Measurements from ENCODE around the gene MAPK10.

MAPK10 gene

GRCh38 chr4:86100539-86101215 lies 259.2 kb downstream of the MAPK10 start:
- DNase-seq: no peak

DNA sequence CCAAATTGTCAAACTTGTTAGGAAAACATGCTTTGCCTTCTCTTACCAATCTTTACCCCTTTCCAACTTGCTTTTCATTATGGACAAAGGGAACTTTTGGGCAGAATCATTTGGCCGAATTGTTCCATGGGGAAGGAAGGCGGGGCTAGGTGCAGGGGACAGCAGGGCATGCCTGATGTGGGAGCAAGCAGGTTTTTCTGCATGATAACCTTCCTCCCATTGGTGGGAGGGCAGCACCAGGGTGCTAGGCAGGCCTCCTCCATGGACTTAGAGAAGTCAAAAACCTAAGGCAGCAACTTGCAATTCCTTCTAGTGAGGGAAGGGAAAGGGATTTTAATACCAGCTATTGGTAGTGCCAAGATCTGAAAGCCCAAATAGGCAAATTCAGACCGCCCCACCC lies 260.5 kb downstream of the MAPK10 start:
- DNase-seq: no peak

DNA sequence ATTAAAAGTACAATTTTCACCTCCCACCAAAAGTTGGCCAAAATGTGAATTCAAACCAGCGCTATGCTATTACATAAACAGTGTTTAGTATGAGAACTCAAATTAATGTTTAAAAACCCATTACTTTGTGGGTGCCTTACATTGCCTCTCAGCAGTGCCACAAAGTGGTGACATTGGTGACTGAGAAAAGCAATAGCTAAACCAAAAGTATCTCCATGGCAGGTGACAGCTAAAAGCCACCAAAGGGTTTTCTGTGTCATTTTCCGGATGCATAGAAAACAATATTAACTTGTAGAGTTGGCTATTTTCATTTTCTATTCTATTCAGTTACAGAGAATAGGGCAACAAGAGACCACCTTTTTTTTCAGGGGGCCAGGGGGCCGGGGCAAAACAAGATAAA lies 261.2 kb downstream of the MAPK10 start:
- DNase-seq: no peak

GRCh38 chr4:86096373-86096772 lies 263.5 kb downstream of the MAPK10 start:
- no peak for DNase-seq

DNA sequence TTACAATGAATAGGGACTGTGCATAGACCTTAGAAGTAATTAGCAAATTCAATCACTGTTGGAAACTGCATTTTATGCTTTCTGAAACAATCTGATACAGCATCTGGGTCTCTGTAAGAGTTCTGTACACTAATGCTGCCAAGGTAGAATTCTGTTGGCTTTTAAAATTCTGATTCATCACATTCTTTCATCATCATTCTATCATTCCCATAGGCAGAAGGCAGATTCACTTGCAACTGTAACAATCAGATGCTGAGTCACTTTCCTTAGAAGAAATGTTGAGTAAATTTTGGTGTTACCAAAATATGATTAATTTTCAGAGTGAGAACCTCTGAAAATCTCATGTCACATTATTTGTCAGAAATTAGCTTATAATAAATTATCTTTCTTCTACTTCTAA lies 267.2 kb downstream of the MAPK10 start:
- no peak for DNase-seq

DNA sequence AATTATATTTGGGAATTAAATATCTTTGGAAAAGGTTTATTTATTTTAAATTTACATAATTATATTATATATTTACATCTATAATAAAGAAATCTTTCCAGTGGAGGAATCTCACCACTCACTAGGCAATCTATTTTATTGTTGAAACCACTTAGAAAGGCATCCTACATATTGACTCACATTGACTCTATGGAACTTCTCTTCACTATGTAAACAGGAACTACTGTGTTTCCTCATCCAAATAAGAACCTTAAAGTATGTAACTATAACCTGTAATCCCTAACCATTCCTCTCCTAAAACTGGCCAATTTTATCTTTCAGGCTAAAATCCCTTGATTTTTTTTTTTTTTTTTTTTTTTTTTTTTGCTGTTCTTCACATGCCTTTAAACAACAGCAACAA lies 268.7 kb downstream of the MAPK10 start:
- DNase-seq: no peak

DNA sequence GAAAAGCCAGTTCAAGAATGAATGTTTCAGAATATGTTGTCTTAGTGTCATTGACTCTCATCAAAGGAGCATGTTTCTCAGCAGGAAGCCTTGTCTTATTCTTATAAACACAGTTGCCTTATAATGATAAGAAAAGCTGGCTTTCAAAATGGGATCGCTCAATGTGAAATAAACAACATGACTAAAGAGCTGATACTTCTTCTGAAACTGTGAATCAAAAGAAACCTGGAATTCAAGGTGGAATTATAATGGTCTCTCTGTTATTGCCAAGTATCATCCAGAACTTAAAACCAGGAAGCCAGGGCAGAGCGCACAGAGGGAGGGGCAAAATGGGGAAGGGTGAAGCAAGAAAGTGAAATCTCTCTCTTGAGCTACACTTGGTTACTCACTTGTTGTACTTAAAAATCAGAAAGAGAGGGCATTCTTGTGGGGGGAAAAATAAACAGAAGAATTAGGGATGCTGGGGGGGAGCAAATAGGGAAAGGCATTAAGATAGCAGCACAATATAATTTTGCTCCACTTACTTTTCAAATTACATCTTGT lies 270.0 kb downstream of the MAPK10 start:
- DNase-seq: no peak

- DNase-seq: no peak
These were observed 270.8 kb downstream of the MAPK10 start for GRCh38 chr4:86089053-86089452.

GRCh38 chr4:86075796-86076195 lies 284.1 kb downstream of the MAPK10 start:
- peak; percentile 43 for DNase-seq

- no peak for DNase-seq
These were observed 299.5 kb downstream of the MAPK10 start for GRCh38 chr4:86060341-86060740.

- DNase-seq: no peak
These were observed 301.2 kb downstream of the MAPK10 start for GRCh38 chr4:86058621-86059020.

GRCh38 chr4:86055898-86056297 lies 304.0 kb downstream of the MAPK10 start:
- no peak for DNase-seq

DNA sequence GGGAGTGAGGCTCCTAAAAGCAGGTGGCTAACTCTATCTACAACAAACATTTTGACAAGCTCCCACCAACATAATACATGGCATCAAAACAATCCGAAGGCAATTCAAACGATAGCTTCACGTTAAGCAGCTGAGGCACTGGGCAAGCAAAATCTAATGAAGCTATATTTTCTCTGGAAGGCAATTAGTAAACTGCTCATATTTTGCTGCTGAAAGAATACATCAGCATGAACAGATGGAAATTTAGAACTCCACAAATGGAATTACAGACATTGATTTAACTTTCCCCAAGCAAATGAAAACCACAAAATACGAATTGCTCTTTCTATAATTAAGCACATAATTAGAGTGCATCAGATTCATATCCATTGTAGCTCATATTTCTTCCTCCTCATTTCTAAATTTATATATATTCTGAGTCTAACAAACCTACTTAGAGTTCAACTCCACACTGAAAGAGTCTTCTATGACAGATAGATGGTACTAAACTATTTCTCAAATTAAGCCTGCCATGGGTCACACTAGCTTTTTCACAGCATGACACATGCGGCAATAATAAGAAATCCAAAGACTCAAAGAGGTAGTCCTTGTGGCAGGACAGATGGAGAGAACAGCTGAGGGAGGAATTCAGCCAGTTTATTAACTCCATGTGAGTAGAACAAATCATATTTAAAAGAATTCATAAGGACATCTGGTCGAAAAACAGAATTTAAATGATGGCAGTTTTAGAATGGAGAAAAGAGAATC lies 305.4 kb downstream of the MAPK10 start:
- peak; percentile 54 for DNase-seq

- DNase-seq: no peak
These were observed 309.4 kb downstream of the MAPK10 start for GRCh38 chr4:86050496-86050895.

- DNase-seq: no peak
These were observed 311.4 kb downstream of the MAPK10 start for GRCh38 chr4:86048426-86048825.

- DNase-seq: no peak
These were observed 315.3 kb downstream of the MAPK10 start for GRCh38 chr4:86044593-86044985.

- peak; percentile 39 for DNase-seq
These were observed 315.9 kb downstream of the MAPK10 start for GRCh38 chr4:86043755-86044592.

DNA sequence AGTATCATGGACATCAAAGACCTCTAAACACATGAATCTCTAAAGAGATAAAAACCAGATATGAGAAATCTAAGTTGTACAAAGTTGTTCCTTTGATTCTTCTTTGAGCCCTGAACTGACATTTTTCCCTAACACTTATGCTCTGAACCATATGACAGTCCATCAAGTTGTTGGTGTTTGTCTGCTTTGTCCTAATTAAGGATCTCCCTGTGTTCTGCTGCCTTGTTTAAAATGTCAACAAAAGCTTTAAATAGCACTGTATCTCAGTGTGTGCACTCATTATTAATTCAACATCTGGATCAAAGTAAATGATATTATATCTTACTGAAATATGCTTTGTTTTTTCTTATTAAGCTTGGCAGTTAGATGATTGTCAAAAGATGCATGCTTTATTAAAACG lies 321.8 kb downstream of the MAPK10 start:
- peak; percentile 5 for DNase-seq

GRCh38 chr4:86036736-86037135 lies 323.1 kb downstream of the MAPK10 start:
- DNase-seq: no peak

GRCh38 chr4:86035688-86036087 lies 324.2 kb downstream of the MAPK10 start:
- no peak for DNase-seq

DNA sequence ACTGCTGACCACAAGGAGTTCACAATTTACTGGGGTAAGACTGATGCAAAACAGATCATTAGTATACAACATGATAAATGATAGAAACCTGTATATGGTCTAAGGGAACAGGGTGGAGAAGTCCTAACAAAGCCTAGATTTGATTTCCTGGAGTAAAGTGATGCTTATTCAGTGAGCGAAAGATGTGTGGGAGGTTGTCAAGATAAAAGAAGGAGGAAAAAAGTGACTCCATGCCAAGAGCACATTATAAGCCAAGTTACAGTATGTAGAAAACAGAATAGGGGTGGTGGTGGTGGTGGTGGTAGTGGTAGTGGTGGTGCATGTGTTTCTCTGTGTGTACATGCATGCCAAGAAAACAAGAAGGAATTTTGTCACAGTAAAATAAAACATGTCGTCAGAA lies 325.2 kb downstream of the MAPK10 start:
- no peak for DNase-seq

DNA sequence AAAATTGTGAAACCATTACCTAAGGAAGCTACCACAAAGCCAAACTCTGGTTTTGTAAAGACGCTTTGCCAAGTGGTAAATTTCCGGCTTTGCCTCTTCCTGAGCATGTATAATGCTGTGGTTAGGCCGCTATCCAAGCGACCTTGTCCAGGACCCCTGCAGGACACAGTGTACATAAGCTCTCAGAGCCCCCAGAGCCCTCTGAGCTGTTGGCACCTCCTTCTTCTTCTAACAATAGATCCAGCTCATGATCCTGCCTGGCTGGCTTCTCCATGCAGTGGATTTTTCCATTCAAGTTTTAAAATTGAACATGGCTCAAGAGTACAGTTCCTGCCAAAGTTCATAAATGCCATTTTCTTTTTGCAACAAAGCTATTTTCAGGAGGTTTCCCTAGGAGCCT lies 326.7 kb downstream of the MAPK10 start:
- no peak for DNase-seq

DNA sequence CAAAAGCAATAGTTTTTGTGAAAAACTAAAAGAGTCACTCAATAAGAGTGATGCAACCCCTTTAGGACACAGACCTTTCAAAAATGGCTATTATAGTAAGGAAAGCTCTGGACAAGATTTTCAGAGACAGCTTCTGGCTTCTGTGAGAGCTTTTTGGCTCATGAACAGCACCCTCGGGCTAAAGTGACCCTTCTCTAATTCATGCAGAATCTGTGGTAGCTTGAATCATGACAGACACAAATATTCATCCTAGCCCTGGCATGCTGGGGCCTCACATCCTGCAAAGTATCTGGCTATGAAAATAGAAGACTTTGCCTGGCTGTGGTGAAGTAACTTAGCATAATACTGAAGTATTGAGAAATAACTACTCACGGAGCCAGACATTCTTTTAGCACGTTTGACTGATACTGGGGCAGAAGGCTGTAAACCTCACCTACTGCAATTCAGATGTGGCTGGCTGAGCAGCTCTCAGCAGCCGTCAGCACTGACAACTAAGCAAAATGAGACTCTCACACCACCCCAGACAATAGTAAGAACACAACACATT lies 327.3 kb downstream of the MAPK10 start:
- no peak for DNase-seq

All from NCI-H2171 treated with DMSO at 0.1 percent for 48 hours (cell line).